Lower leg skin (tissue), 4 donors: Measurements from ENCODE around the gene SLC15A3. TPM values are rescaled to one million over a fixed set of nuclear protein-coding genes. Genes with fewer than 3 reads are reported as not detected.

Experiments used
- DNase-seq, 2 donors: peaks; one replicate each; pipeline ENCODE4 v3.0.0-alpha.2; 2019; ENCODE audit warnings: low spot score in 2 of 2
- H3K4me3 ChIP-seq: fragments of 200-600 bp; sonication (generic); 2 replicates; pipeline ENCODE4 v1.5.1; 2017; ENCODE audit warnings: mild to moderate bottlenecking, low read depth; ENCODE audit not compliant: poor library complexity, severe bottlenecking
- POLR2A ChIP-seq, 2 donors: fragments of 450-650 bp; IDR thresholded peaks; one replicate each; pipeline ENCODE4 v1.6.1; 2016 to 2017; ENCODE audit warnings: antibody characterized with exemption in 2 of 2, mild to moderate bottlenecking in 1 of 2, moderate library complexity in 1 of 2
- WGBS, 2 donors: methylation state at CpG; one replicate each; pipeline ENCODE4 v1.1.5; 2018; 5-methylcytosine and 5-hydroxymethylcytosine counted together
- intact Hi-C: fragments of 100-400 bp; cut with DNase I; formaldehyde crosslinking; loops from one replicate; pipeline ENCODE4 v1.15.0; 2023; ENCODE audit warnings: low total_unique reads
- total RNA-seq, 4 donors: library from RNA; depleted of rRNA; stranded (reverse); fragments of >200 nt; gene quantifications; one replicate each; pipeline ENCODE4 v1.1.0, GENCODE V29; 2016
- TF ChIP-seq, protein P1 (sequence below), 3 donors: fragments of 450-650 bp; IDR thresholded peaks; one replicate each; pipeline ENCODE4 v1.5.1; 2016; ENCODE audit warnings: antibody characterized with exemption in 3 of 3, mild to moderate bottlenecking in 3 of 3, moderate library complexity in 2 of 3

Gene SLC15A3
- total RNA-seq: 1 to 10 TPM; 4.4 to 7.4 (median 5.4) TPM

DNA sequence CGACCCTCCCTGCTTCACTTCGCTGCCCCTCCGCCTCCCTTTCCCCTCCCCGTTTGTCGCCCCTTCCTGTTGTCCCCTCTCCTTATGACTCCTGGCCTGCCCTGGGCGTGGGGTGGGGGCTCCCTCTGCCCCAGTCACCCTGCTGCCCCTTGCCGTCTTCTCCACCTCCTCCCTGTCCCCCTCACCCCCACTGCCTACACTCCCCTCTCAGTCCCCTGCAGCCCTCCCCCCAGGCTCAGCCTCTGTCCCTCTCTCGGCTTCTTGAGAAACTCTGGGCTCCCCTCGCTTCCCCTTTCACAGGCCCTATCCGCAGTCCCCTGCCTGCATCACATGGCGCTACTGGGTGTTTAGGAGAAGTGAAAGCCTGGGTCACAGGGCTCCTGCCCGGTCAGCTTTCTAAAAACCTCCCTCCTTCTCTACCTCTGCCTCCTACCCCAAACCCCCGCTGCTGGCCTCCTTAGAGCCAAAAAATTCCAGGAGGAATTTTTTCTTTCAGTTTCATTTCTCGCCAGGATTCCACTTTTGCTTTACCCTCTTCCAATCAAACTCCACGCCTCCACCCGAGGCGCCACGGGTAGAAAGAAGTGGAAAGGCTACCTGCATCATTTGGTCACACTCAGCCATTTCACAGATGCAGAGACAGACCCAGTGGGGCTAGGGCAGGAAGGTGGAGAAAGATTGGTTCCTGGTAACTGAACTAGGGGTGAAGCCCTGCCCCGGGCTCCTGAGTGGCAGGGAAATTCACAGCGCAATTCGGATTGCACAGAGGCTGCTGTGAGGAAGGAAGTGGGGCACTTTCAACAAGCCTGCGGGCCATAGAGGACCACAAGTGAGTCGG, at the start of gene SLC15A3:
SLC15A3 (minus strand) TSS at position 273 of the 838 bp plus-strand sequence. CDS start 625 bp downstream, outside the sequence.
- DNase-seq: peak; percentile 73 to 93
- intact Hi-C loops: no loop called here
- WGBS, 2 donors: 8 to 21% methylated on average over 23 of the region's 23 CpGs
- H3K4me3 ChIP-seq: peak within 1 kb of the TSS; percentile 22
- no peak for TF ChIP-seq POLR2A (IDR thresholded peaks at IDR 0.05)

DNA sequence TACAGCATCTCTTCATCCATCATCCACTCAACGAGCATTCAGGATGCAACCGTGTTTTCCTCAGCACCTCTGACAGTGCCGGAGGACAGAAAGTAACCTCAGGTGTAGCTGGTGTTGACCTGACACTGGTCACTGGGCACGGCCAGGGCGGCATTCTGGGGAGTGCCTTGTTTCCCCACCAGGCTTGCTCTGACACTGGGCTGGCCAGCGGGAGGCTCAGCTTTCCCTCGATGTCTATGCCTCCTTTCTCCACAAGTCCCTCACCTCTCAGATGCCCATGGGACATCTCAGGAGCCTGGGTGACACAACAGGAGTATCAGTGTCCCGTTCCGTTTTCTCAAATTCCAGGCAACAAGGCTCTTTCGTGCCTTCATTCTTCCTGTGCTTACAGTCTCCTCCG, 48.5 kb upstream of the SLC15A3 start:
- WGBS, 2 donors: 79% methylated on average over 11 of the region's 11 CpGs
- intact Hi-C loops: no loop called here
- TF ChIP-seq POLR2A (IDR thresholded peaks at IDR 0.05): no peak
- TF ChIP-seq, protein P1, sequence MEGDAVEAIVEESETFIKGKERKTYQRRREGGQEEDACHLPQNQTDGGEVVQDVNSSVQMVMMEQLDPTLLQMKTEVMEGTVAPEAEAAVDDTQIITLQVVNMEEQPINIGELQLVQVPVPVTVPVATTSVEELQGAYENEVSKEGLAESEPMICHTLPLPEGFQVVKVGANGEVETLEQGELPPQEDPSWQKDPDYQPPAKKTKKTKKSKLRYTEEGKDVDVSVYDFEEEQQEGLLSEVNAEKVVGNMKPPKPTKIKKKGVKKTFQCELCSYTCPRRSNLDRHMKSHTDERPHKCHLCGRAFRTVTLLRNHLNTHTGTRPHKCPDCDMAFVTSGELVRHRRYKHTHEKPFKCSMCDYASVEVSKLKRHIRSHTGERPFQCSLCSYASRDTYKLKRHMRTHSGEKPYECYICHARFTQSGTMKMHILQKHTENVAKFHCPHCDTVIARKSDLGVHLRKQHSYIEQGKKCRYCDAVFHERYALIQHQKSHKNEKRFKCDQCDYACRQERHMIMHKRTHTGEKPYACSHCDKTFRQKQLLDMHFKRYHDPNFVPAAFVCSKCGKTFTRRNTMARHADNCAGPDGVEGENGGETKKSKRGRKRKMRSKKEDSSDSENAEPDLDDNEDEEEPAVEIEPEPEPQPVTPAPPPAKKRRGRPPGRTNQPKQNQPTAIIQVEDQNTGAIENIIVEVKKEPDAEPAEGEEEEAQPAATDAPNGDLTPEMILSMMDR (IDR thresholded peaks at IDR 0.05): no peak
- no peak for DNase-seq
- no peak overlapping the region for H3K4me3 ChIP-seq

- DNase-seq: no peak
- no peak for TF ChIP-seq POLR2A (IDR thresholded peaks at IDR 0.05)
- TF ChIP-seq, protein P1 (IDR thresholded peaks at IDR 0.05): no peak
- 59 to 75% methylated on average over 10 to 11 of the region's 13 CpGs for WGBS, 2 donors
- intact Hi-C loops: no loop called here
- H3K4me3 ChIP-seq: no peak overlapping the region
Measured at GRCh38 chr11:60996381-60997138, 44.6 kb upstream of the SLC15A3 start.

GRCh38 chr11:60995798-60996197, 43.8 kb upstream of the SLC15A3 start:
- no peak for DNase-seq
- H3K4me3 ChIP-seq: no peak overlapping the region
- WGBS, 2 donors: 36 to 37% methylated on average over 7 of the region's 7 CpGs
- no peak for TF ChIP-seq POLR2A (IDR thresholded peaks at IDR 0.05)
- TF ChIP-seq, protein P1 (IDR thresholded peaks at IDR 0.05): no peak
- intact Hi-C loops: no loop called here

- H3K4me3 ChIP-seq: no peak overlapping the region
- 50 to 52% methylated on average over 7 of the region's 7 CpGs for WGBS, 2 donors
- intact Hi-C loops: no loop called here
- TF ChIP-seq, protein P1 (IDR thresholded peaks at IDR 0.05): no peak
- no peak for TF ChIP-seq POLR2A (IDR thresholded peaks at IDR 0.05)
- no peak for DNase-seq
Measured at GRCh38 chr11:60994541-60995080, 42.6 kb upstream of the SLC15A3 start.

DNA sequence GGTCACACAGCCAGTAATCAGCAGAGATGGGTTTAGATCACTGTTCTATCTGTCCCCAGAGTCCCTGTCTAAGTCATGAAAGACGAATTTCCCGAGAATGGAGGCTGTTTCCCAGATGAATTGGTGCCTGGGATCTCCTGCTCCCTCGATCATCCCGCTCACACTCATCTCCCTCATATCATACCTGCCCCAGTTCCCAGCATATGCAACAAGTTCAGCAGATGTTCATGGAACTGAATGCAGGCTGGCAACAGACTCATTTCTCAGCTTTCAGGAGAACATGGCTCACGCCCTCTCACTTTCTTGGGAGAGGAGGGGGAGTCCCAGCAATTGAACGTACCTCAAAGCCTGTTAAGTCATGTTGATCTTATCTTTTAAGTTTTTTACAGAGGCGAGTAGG, 41.6 kb upstream of the SLC15A3 start:
- intact Hi-C loops: no loop called here

More for the DNA sequence above, 41.6 kb upstream of the SLC15A3 start:
- TF ChIP-seq, protein P1 (IDR thresholded peaks at IDR 0.05): no peak
- TF ChIP-seq POLR2A (IDR thresholded peaks at IDR 0.05): no peak
- 39 to 45% methylated on average over 7 of the region's 7 CpGs for WGBS, 2 donors
- no peak for DNase-seq
- no peak overlapping the region for H3K4me3 ChIP-seq
